HFFc6 (cell line): ENCODE measurements around the gene KCNG2. TPM values are rescaled to one million over a fixed set of nuclear protein-coding genes. Genes with fewer than 3 reads are reported as not detected.

Source experiments
- DNase-seq: peaks from one replicate; pipeline ENCODE4 v3.0.0-alpha.2; 2018
- H3K27ac Mint-ChIP-seq: 2 replicates; pipeline ENCODE4 v1.8.0; 2020; ENCODE audit warnings: mild to moderate bottlenecking, mixed read lengths
- H3K27me3 Mint-ChIP-seq: 2 replicates; pipeline ENCODE4 v1.8.0; 2021; ENCODE audit warnings: mild to moderate bottlenecking, moderate library complexity, mixed read lengths; ENCODE audit not compliant: insufficient read depth
- H3K36me3 Mint-ChIP-seq: 2 replicates; pipeline ENCODE4 v1.8.0; 2021; ENCODE audit warnings: low read depth, mixed read lengths
- H3K4me1 Mint-ChIP-seq: 2 replicates; pipeline ENCODE4 v1.8.0; 2020; ENCODE audit warnings: low read depth, mixed read lengths
- H3K4me3 Mint-ChIP-seq: 2 replicates; pipeline ENCODE4 v1.8.0; 2020; ENCODE audit warnings: mild to moderate bottlenecking, moderate library complexity, mixed read lengths
- H3K9me3 Mint-ChIP-seq: 2 replicates; pipeline ENCODE4 v1.8.0; 2020; ENCODE audit warnings: mild to moderate bottlenecking, mixed read lengths
- CTCF ChIP-seq: fragments of 200-600 bp; sonication (generic); IDR thresholded peaks from 2 replicates; pipeline ENCODE4 v1.5.0; 2021; ENCODE audit warnings: antibody characterized with exemption, mild to moderate bottlenecking
- total RNA-seq, 6 experiments: library from RNA; stranded (reverse); fragmentation: NEBNext Ultra II Directional; extraction: Animal tissue kit (Norgen Biotek cat#: 25700); gene quantifications; 2 replicates in 1 of 6; 3 replicates in 5 of 6; pipeline ENCODE4 v1.2.3, GENCODE V29; 2021

The KCNG2 gene
- total RNA-seq, 6 experiments from 2014 or later, result not detected

- Mint-ChIP-seq H3K36me3 (peaks cover 64% of the 10 kb centered on the region), H3K4me3 (no peak overlapping the region), H3K27ac (no peak overlapping the region), H3K9me3 (peaks cover 42% of the 10 kb centered on the region), H3K27me3 (peaks cover 2% of the 10 kb centered on the region; the same call in 1 of the 2 replicates), H3K4me1 (no peaks in the 10 kb centered on the region)
- TF ChIP-seq CTCF, result no peak
- DNase-seq, result no peak
Measured at GRCh38 chr18:79927607-79928562, 130.1 kb downstream of the KCNG2 start.

GRCh38 chr18:79928563-79928960 is 130.8 kb downstream of the KCNG2 start:
- DNase-seq, result no peak
- Mint-ChIP-seq H3K4me3 (no peak overlapping the region), H3K36me3 (peaks cover 67% of the 10 kb centered on the region), H3K27ac (no peak overlapping the region), H3K4me1 (peaks cover 4% of the 10 kb centered on the region; the same call in 1 of the 2 replicates), H3K9me3 (peaks cover 49% of the 10 kb centered on the region), H3K27me3 (peaks cover 2% of the 10 kb centered on the region; the same call in 1 of the 2 replicates)
- TF ChIP-seq CTCF, result no peak

GRCh38 chr18:79930020-79930642 is 132.4 kb downstream of the KCNG2 start:
- H3K4me3 Mint-ChIP-seq, result no peak overlapping the region
- TF ChIP-seq CTCF, result no peak
- peaks cover 75% of the 10 kb centered on the region for H3K36me3 Mint-ChIP-seq
- no peak overlapping the region for H3K27ac Mint-ChIP-seq
- H3K9me3 Mint-ChIP-seq, result peaks cover 57% of the 10 kb centered on the region
- H3K4me1 Mint-ChIP-seq, result peaks cover 12% of the 10 kb centered on the region; the same call in 1 of the 2 replicates
- peaks cover 2% of the 10 kb centered on the region; the same call in 1 of the 2 replicates for H3K27me3 Mint-ChIP-seq
- no peak for DNase-seq

- Mint-ChIP-seq H3K9me3 (peaks cover 57% of the 10 kb centered on the region), H3K36me3 (peaks cover 84% of the 10 kb centered on the region), H3K27ac (no peak overlapping the region), H3K27me3 (peaks cover 4% of the 10 kb centered on the region), H3K4me3 (no peak overlapping the region), H3K4me1 (peaks cover 12% of the 10 kb centered on the region; the same call in 1 of the 2 replicates)
- TF ChIP-seq CTCF, result no peak
- DNase-seq, result no peak
Measured at GRCh38 chr18:79931475-79931874, 133.7 kb downstream of the KCNG2 start.

- TF ChIP-seq CTCF, result no peak
- peaks cover 57% of the 10 kb centered on the region for H3K9me3 Mint-ChIP-seq
- H3K36me3 Mint-ChIP-seq, result peaks cover 96% of the 10 kb centered on the region
- no peak overlapping the region for H3K27ac Mint-ChIP-seq
- H3K4me1 Mint-ChIP-seq, result peaks cover 12% of the 10 kb centered on the region; the same call in 1 of the 2 replicates
- DNase-seq, result no peak
- no peak overlapping the region for H3K4me3 Mint-ChIP-seq
- peaks cover 4% of the 10 kb centered on the region for H3K27me3 Mint-ChIP-seq
Measured at GRCh38 chr18:79932907-79933306, 135.2 kb downstream of the KCNG2 start.
